ENCODE data around the gene LRFN3.

- no peak for TF ChIP-seq CTCF (conservative IDR thresholded peaks at IDR 0.05; ENCODE audit: low read length)
- TF ChIP-seq EZH2phosphoT487 (IDR thresholded peaks at IDR 0.05; ENCODE audit: borderline replicate concordance): no peak
Observed at GRCh38 chr19:35966771-35967170, 30.6 kb downstream of the LRFN3 start.
